ENCODE results near the gene KCNN3.

The KCNN3 gene

DNA sequence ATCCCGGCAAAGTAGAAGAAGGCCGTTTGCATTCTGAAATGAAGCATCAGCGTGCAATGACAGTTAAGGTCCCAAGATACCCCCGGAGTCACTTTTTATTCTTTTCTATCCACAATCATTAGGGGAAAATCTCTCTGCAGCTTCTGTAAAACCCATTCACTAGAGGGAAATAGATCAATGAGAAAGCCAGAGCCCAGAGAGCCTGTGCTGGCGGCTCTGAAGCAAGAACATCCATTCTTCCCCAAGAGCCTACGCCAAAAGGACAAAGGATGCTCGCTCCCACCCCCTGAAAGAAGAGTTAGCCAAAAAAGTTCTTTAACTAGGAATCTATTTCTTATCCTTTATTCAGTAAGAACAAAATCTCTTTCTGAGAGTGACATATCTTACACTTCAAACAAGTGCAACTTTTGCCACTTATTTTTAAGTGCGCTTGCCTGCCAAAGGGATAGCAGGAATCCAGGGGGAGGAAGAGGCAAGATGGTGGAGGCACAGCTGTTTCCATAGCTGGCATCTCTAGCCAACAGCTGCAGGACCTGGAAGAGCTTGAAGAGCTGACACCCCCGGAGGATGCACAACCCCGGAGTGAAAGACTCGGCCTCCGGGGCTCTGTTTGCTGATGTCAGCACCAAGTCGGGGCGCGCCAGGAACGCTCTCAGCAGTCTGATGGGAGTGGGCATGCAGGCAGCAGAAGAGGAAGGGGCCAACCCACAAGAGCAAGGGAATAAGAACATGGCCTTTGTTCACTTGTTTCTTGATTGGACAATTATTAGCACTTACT is 68.7 kb downstream of the KCNN3 start:
- DNase-seq (ENCODE audit: extremely low spot score, insufficient read length, low read depth) = no peak
- no peak for FAIRE-seq

DNA sequence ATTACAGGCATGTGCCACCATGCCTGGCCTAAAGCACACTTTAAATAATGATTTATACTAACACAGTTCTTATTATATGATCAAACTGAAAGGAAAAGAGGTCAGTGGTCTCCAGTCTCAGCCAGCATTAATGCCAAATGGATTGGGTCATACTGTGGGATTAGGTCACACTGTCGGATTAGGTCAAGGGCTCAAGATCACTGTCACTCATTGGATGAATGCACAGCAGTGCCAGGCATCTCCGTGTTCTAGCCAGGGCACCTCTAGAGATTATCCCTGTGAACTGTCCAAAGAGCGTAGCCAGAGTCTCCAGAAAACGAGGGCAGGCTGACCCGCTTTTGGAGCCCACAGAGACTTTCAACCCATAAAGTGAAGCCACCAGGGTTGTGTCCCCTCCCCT is 70.9 kb downstream of the KCNN3 start:
- FAIRE-seq (no peak), DNase-seq (ENCODE audit: extremely low spot score, insufficient read length, low read depth) (no peak)

DNA sequence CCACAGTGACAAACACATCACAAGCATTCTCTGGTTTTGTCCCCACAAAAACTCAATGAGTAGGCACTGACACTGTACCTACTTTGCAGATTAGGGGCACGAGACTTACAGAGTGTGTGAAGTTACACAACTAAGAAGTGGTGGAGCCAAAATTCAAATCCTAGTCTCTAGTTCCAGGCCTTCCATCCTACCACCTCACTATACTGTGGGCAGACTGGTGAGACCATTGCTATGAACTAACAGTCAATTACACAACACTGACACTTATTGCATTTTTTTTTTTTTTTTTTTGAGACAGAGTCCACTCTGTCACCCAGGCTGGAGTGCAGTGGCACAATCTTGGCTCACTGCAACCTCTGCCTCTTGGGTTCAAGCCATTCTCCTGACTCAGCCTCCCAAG is 71.4 kb downstream of the KCNN3 start:
- DNase-seq (ENCODE audit: extremely low spot score, insufficient read length, low read depth) (no peak), FAIRE-seq (no peak)

DNA sequence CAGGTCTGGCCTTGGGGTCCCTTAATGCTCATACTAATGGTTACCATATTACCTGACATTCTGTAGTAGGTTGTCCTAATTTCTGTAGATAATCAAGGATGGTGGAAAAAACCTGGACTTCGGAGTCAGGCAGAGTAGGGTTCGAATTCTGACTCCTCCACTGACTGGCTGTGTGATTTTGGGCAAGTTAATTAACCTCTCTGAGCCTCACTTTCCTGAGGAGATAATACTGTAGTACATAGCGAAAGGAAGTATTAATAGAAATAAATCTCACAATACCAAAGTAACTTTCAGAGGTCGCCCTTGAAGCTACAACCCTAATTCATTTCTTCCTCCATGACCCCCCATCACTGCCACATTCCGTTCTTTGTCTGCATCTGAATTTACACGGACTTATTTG is 72.9 kb downstream of the KCNN3 start:
- DNase-seq (ENCODE audit: extremely low spot score, insufficient read length, low read depth) (no peak), FAIRE-seq (no peak)

DNA sequence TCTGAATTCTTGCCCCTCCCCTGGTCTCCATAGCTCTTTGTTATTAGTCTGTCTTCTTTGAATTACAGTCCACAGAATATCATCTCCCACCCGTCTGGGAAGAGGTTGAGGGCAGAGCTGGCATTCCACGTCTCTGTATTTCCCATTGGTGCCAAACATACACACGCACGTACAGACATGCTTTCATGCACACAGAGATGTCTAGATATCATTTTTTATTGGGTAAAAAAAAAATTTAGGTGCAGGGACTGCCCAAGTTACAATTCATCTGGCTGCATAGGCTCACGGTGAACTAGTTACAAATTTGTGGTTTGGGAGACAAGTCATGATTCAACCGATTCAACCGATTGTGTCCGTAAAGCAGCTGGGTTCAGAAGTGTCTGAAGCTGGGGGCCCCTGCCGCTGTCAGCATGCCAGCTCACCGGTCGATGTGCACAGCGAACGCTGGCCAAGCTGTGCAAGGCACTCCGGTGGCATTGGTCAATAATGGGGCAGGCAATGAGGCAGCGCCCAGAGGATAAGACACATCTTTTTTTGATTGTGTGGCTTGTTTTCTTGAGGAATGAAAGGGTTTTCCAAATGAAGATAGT is 73.7 kb downstream of the KCNN3 start:
- no peak for FAIRE-seq
- DNase-seq (ENCODE audit: extremely low spot score, insufficient read length, low read depth) = no peak

DNA sequence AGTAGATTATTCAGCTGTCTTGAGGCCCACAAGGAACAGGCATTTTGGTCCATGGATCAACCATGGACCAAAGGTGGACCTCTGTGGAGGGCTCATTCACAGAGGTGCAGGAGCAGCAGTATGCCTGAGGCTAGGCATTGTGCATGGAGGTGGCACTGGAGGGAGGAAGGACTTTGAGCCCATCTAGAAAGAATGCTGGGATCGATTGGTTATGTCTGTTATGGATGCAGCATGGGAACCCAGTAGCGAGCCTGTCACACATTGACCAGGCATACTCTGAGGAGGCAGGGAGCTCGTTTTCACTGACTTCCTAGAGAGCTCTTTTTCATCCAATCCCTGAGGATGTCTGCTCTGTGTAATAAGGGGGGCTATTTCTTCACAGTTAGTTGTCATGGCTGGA is 75.5 kb downstream of the KCNN3 start:
- no peak for DNase-seq (ENCODE audit: extremely low spot score, insufficient read length, low read depth)
- FAIRE-seq = no peak

DNA sequence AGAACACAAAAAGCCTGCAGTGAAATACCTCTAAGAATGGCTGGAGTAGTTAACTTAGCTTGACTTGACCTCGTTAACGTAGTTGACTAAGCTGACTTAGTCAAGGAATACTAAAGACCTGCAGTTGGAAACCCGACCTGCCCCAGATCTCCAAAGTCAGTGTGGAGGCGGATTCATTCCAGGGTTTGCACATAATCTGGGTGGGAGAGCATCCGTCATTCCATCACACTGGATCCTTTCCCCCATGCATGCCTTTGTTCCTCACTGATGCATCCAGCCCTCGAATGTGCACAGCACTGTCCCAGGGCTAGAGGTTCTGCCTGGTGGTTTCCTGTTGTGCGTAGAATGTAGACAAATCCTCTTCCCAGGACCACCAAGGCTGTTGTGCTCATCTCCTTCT is 76.4 kb downstream of the KCNN3 start:
- FAIRE-seq (no peak), DNase-seq (ENCODE audit: extremely low spot score, insufficient read length, low read depth) (no peak)

DNA sequence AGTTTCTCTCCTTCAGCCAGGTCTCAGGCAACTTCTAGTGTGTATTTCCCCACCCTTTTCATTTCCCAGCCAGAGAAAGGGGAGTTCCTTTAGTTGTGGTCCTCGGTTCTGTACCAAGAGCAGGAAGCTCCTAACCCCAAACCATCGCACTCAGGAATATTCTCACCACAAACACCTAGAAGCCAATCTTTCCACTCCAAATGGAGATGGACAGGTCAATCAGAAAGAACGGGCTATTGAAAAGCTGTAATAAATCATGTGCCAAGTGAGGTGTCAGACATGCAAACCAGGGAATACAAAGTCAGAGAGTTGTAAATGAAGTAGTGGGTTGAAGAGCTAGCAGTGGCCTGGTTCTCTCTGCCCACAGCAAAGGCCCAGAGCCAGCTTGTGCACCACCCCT is 77.2 kb downstream of the KCNN3 start:
- FAIRE-seq = peak; percentile 59
- no peak for DNase-seq (ENCODE audit: extremely low spot score, insufficient read length, low read depth)

DNA sequence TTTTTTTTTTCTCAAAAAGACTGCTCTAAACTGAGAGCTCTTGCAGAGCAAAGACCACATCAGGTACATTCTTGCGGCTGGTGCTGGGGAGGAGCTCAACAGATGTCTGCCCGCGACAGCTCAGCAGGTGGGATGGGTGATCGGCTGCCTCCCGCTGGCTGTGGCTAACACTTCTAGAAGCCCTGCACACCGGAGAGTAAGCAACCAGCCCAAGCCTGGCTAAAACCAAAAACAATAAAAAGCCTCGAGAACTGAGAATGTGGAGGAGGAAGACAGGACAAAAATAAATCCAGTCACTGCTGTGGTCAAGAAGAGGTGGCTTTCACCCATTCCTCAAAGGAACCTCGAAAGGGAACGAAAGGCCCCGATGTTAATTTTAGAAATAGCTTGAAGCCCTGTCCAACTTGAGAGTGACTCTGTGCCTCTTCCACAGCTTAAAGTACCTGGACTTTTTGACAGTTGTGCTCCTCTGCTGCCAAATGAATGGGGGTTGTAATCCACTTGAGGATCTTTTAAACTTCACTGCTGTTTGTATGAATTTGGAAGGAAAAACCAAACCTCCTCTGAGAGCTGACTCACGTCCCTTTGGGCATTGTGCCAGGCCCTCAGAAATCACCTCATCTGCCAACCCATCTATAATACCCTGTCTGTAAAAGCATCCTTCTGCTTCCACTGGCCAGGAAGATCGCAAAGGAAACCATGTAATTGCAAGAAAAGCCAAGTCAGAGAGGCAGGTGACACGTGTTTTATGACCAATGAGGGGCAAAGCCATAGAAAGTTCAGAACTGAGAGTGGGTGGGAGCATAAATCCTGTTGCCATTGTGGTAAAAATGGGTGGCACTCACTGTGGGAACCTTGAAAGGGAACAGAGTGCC is 78.6 kb downstream of the KCNN3 start:
- peak; percentile 99 for FAIRE-seq
- DNase-seq (ENCODE audit: extremely low spot score, insufficient read length, low read depth) = peak; percentile 73

DNA sequence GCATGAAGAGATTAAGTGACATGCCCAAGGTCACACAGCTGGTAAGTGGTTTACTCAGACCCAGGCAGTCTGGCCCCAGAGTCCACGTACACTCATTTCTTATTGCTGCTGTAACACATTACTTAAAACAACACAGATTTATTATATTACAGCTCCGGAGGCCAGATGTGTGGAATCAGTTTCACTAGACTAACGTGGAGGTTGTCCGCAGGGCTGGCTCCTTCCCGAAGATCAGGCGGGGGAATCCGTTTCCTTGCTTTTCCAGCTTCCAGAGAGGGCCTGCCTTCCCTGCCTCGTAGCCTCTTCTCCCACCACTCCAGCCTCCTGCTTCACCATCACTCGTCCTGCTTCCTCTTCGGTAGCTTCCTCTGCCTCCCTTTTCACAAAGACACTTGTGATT is 81.2 kb downstream of the KCNN3 start:
- DNase-seq (ENCODE audit: extremely low spot score, insufficient read length, low read depth) (no peak), FAIRE-seq (no peak)

DNA sequence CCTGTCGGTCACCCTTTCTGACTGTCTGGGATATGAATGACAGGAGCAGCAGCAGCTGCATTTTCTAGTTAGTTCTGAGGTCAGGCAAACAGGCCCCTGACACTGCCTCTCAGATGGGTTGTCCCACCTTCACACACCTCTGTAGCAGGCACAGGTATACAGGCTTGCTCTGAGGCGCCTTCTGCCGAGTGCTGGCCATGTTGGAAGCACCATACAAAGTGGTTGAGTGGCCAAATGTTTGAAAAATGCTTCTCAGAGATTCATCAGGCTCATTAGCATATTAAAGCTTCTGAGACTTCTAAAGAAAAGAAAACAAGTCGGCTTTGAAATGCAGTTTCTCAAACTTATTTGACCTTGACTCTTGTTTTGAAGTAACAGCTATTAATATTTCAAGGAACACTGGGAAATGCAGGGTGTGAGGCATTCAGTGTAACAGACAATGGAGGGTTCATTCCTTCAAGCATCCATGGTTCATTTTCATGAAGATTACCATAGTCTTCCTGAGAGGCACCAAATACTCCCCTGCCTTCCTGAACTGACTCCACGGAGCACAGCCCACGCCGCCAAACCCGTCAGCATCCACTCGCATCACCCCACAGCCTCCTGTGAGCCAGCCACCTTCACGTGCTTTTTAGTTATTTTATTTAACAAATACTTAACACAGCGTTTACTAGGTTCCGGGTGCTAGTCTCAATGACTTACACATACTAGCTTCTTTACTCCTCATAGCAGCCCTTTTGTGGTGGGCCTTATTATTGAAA is 81.8 kb downstream of the KCNN3 start:
- FAIRE-seq (no peak), DNase-seq (ENCODE audit: extremely low spot score, insufficient read length, low read depth) (no peak)

DNA sequence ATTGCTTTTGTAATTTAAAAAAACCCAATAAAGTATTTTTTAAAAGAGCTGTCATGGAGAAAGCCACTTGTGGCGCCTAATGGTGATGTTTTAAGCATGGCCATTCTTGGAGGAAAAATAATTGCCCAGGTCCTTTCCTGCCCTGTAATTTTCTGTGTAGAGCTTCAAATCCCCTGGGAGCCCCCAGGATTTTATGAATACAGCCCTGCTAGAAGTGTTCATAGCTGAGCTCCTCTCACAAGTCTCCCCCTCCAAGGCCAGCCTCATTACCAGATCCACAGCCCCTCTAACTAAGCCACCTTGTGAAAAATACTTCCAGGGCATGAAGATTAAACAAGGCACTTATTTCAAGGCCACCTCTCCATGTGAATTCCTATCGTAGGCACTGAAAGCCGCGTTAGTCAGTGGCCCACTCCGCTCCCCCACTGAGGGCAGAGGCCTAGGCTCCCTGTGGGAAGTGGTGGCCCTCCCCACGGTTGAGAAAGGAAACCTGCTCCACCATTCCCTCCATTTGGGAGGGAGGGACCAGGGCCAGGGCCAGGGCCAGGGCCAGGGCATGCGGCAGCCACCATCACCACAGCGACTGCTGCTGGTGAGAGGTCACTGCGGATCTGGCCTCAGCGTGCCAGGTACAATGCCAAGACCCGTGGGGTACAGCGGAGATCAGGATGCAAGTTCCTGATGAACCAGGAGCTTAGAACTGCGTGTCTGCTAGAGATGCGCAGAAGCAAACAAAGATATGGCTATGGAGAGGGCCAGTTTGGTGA is 83.1 kb downstream of the KCNN3 start:
- FAIRE-seq (no peak), DNase-seq (ENCODE audit: extremely low spot score, insufficient read length, low read depth) (no peak)

DNA sequence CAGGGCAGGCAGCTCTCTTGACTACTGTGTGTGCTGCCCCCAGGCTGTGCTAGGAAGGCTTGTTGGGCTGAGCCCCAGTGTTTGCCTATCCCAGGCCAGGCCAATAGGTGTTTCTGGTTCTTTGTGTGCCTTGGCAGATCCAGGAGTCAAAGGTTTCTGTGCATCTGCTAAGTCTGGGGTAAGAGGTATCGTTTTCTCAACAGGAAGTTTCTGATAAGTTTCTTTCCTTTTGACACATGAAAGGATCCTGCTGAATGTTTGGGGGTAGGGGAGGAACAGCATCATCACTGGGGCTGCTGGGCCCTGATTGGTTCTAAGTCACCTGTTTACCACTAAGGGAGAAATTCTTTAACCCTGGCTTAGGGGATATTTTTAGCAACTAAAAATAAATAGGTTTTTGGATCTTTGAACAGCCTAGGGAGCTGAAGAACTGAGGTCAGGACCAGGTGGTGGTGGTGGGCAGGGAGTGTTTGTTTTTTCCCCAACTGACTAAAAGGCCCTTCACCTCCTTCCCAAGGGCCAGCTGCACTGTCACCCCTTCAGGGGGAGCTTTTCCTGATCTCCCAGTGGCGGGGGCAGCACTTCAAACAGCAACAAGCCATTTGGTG is 85.1 kb downstream of the KCNN3 start:
- DNase-seq (ENCODE audit: extremely low spot score, insufficient read length, low read depth) (peak; percentile 63), FAIRE-seq (peak; percentile 93)

DNA sequence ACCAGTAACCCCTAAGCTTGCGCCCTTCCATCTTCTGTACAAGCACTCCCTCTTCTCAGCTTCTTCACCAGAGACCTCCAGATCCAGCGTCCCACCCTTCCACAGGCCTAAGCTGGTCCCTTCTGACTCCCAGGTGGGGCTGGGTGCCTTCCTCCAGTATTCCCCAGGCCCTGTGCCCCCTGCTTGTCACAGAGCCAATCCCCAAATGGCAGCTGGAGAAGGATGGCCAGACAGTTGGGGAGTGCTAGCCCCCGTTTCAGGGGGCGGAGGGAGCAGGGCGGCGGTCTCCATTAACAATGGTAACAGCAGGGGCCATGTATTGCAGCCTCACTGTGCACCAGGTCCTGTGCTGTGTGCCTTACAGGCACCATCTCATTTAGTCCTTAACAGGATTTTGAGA is 85.7 kb downstream of the KCNN3 start:
- FAIRE-seq (no peak), DNase-seq (ENCODE audit: extremely low spot score, insufficient read length, low read depth) (no peak)

DNA sequence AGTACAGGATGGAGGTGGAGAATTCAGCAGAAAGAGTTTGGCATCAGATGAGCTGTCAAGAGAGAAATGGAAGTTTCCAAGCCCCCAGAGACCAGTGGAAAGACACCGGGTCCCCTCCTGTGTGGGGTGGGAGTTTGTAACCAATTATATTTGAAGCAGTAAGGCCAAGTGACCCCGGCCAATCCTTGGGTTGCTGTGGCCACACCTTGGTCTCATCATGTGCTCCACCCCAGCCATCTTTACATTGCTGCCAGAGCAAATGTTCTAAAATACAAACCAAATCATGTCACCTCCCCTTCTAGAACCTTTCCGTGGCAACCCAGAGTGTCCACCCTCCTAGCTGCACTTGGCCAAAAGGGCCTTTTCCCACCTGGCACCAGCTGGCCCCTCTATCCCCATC is 86.1 kb downstream of the KCNN3 start:
- DNase-seq (ENCODE audit: extremely low spot score, insufficient read length, low read depth) = no peak
- no peak for FAIRE-seq

DNA sequence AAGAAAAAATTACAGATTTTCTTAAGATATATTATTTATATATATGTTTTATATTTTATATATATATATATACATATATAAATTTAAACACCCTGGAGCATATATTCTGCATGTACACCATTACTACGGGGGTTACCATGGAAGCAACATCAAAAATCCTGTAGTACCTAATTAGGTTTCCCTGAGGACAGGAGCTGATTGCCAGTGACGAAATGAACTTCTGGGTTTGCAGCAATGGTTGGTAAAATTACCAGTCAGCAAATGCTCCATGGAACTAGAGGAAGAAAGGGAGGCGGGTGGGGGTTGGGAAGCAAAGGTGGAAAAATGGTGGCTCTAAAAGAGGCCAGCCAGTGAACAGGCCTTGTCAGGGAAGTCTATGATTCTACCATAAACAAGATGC is 89.5 kb downstream of the KCNN3 start:
- FAIRE-seq = no peak
- DNase-seq (ENCODE audit: extremely low spot score, insufficient read length, low read depth) = no peak

DNA sequence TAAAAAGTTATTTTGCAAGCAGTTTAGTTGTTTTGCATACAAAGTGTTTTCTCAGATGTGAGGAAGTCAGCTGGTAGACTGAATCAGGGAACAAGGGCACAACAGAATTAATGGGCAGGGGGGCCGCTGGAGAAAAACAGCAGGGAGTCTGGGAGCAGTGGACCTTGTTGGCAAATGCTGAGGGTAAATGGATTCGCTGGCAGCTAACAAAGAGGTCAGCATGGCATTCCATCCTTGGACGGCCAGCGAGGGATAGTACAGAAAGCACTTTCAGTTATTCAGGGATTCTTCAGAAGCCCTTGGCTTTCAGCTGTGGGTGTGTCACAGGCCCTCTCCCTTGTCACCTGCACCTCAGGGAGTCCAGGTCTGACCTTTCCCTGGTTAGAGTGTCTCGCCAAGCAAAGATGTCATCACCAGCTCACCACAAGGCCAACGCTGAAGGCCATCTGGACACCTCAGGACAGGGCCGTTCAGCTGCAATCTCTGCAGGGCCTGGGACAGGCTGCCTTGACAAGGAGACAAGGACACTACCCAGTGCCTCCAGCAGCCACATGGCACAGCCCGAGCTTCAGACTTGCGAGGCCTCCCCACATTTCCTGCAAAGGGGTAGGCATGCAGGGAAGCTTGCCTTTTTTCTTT is 90.4 kb downstream of the KCNN3 start:
- FAIRE-seq (no peak), DNase-seq (ENCODE audit: extremely low spot score, insufficient read length, low read depth) (no peak)

DNA sequence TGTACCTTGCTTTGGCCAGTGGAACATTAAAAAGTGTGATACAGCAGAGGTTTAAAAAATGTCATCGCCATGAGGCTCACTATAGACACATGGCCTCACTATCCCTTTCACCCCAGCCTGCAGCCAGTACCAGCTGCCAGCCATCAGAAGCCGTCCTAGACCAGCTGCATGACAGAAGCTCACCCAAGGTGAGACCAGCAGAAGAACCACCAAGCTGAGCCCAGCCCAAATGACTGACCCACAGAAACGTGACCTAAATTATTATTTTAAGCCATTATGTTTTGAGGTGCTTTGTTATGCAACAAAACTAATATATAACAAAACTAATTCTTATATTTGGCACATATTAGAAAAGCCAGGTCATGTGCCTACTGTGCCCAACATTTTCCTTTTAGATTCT is 91.1 kb downstream of the KCNN3 start:
- DNase-seq (ENCODE audit: extremely low spot score, insufficient read length, low read depth) (no peak), FAIRE-seq (no peak)

DNA sequence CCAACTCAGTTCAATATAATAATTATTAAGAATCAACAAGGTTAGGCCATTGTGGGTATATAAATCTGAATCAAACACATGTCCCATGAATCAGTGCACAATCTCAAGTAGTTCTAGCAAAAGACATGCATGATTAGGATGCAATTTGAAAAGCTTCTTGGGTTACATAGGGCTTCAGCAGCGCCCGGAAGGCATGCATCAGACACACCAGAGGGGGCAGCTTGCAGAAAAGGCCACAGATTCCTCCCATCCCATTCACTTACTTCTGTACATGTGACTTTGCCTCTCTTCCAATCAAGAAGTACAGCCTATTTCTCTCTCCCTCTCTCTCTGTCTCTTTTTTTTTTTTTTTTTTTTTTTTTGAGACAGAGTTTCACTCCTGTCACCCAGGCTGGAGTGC is 91.8 kb downstream of the KCNN3 start:
- FAIRE-seq (no peak), DNase-seq (ENCODE audit: extremely low spot score, insufficient read length, low read depth) (no peak)

All from GM18507 (cell line).